Measurements from ENCODE around the gene SYNE2. TPM values are rescaled to one million over a fixed set of nuclear protein-coding genes. Genes with fewer than 3 reads are reported as not detected.

The SYNE2 gene
- total RNA-seq, 4 donors from 2014 or later: 314 to 379 (median 342) TPM

DNA sequence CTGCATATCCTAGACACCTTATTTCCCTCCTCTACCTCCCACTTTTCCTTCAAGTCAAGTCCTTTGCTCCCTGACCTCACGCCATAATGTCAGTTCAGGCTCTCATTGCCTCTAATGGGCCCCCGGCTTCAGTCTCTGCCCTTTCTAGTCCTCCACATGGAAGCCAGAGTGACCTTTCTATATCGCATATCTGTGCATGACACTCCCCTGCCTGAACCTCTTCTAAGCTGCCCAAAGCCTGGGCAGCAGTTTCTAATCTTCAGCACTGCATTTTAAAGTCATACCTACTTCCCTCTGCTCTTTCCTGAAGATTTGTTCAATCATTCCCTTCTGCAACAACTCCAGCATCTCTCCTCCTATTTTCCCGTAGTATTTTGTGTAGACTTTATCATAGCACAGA, 395.9 kb downstream of the SYNE2 start:
- Histone ChIP-seq H3K4me3 (replicated peaks in 1 of 3) (no peak overlapping the region), H3K36me3 (no peaks in the 10 kb centered on the region), H3K27me3 (no peaks in the 10 kb centered on the region), H3K4me1 (peaks cover 0 to 4% of the 10 kb centered on the region in 2 donors), H3K27ac (no peak overlapping the region), H3K9me3 (no peaks in the 10 kb centered on the region)
- intact Hi-C loops (cut with DNase I): no loop called here
- no peak for DNase-seq
- TF ChIP-seq CTCF (IDR thresholded peaks at IDR 0.05): no peak
- 83 to 90% methylated on average over 4 of the region's 4 CpGs for WGBS, 2 donors

- no peaks in the 10 kb centered on the region for H3K9me3 ChIP-seq
- intact Hi-C loops (cut with DNase I): no loop called here
- WGBS, 2 donors: 83 to 84% methylated on average over 7 of the region's 7 CpGs
- no peaks in the 10 kb centered on the region for H3K4me1 ChIP-seq
- no peak overlapping the region for H3K27ac ChIP-seq
- no peaks in the 10 kb centered on the region for H3K27me3 ChIP-seq
- DNase-seq: no peak
- no peak overlapping the region for H3K4me3 ChIP-seq (replicated peaks in 1 of 3)
- no peaks in the 10 kb centered on the region for H3K36me3 ChIP-seq
- TF ChIP-seq POLR2A (IDR thresholded peaks at IDR 0.05): no peak
- TF ChIP-seq CTCF (IDR thresholded peaks at IDR 0.05): no peak
Observed at GRCh38 chr14:64249363-64249762, 396.6 kb downstream of the SYNE2 start.

- H3K4me1 ChIP-seq: no peaks in the 10 kb centered on the region
- DNase-seq: no peak
- WGBS, 2 donors: 78 to 84% methylated on average over 3 of the region's 3 CpGs
Observed at GRCh38 chr14:64253672-64254071, 400.9 kb downstream of the SYNE2 start.

GRCh38 chr14:64255756-64256155, 403.0 kb downstream of the SYNE2 start:
- WGBS, 2 donors: 91% methylated on average over 1 of the region's 1 CpG
- H3K4me1 ChIP-seq: no peaks in the 10 kb centered on the region
- no peaks in the 10 kb centered on the region for H3K9me3 ChIP-seq
- no peaks in the 10 kb centered on the region for H3K27me3 ChIP-seq
- DNase-seq: no peak
- intact Hi-C loops (cut with DNase I): no loop called here
- H3K27ac ChIP-seq: no peak overlapping the region
- no peaks in the 10 kb centered on the region for H3K36me3 ChIP-seq
- no peak for TF ChIP-seq CTCF (IDR thresholded peaks at IDR 0.05)
- no peak for TF ChIP-seq POLR2A (IDR thresholded peaks at IDR 0.05)
- no peak overlapping the region for H3K4me3 ChIP-seq (replicated peaks in 1 of 3)

More at GRCh38 chr14:64253672-64254071, 400.9 kb downstream of the SYNE2 start:
- Histone ChIP-seq H3K27me3 (no peaks in the 10 kb centered on the region), H3K36me3 (no peaks in the 10 kb centered on the region), H3K27ac (no peak overlapping the region), H3K4me3 (replicated peaks in 1 of 3) (no peak overlapping the region), H3K9me3 (no peaks in the 10 kb centered on the region)
- intact Hi-C loops (cut with DNase I): no loop called here
- TF ChIP-seq POLR2A (IDR thresholded peaks at IDR 0.05): no peak
- TF ChIP-seq CTCF (IDR thresholded peaks at IDR 0.05): no peak

DNA sequence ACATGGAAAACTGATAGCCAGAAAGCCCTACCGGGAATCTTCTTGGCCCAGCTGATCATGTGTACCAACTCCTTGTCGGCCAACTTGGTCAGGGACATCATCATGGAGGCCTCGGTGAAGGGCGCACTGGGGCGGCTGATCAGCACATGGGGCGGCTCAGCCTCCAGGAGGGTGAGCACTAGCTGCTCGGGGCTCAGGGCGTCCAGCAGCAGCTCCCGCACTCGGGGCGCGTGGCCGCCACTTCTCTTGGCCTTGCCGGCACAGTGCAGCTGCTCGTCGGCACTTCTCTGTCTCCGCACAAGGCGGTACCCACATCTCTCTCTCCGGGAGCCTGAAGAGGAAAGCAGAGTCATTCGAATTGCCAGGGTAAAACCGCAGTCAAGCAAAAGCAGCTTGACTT, 407.6 kb downstream of the SYNE2 start:
- no peak for DNase-seq
- no peak overlapping the region for H3K27ac ChIP-seq
- H3K36me3 ChIP-seq: no peaks in the 10 kb centered on the region
- intact Hi-C loops (cut with DNase I): no loop called here
- H3K4me3 ChIP-seq (replicated peaks in 1 of 3): no peak overlapping the region
- TF ChIP-seq POLR2A (IDR thresholded peaks at IDR 0.05): no peak
- no peak for TF ChIP-seq CTCF (IDR thresholded peaks at IDR 0.05)
- no peaks in the 10 kb centered on the region for H3K9me3 ChIP-seq
- no peaks in the 10 kb centered on the region for H3K27me3 ChIP-seq
- H3K4me1 ChIP-seq: peaks cover 5 to 8% of the 10 kb centered on the region in 2 donors
- 95 to 96% methylated on average over 7 to 15 of the region's 21 CpGs for WGBS, 2 donors
